GM13976 (cell line): ENCODE data around the gene OR4F6.

Source experiments
- DNase-seq: peaks from one replicate; pipeline ENCODE4 v3.0.0; 2012; ENCODE audit warnings: low spot score
- in situ Hi-C: fragments of 300-500 bp; cut with MboI; formaldehyde crosslinking; loops from one replicate; pipeline ENCODE4 v1.12.0; 2022; ENCODE audit warnings: low sequenced_read_pairs, mixed read lengths, inconsistent platforms; ENCODE audit not compliant: unreplicated experiment
- TF ChIP-seq, protein P1 (sequence below): IDR thresholded peaks from 2 replicates; pipeline ENCODE4 v1.5.1; 2012; ENCODE audit warnings: borderline replicate concordance, mild to moderate bottlenecking; ENCODE audit not compliant: insufficient read depth; ENCODE audit errors: extremely low read depth, missing control alignments, control extremely low read depth

Gene OR4F6

GRCh38 chr15:101801048-101801447 is 2.3 kb upstream of the OR4F6 start:
- no peak for DNase-seq
- TF ChIP-seq, protein P1, sequence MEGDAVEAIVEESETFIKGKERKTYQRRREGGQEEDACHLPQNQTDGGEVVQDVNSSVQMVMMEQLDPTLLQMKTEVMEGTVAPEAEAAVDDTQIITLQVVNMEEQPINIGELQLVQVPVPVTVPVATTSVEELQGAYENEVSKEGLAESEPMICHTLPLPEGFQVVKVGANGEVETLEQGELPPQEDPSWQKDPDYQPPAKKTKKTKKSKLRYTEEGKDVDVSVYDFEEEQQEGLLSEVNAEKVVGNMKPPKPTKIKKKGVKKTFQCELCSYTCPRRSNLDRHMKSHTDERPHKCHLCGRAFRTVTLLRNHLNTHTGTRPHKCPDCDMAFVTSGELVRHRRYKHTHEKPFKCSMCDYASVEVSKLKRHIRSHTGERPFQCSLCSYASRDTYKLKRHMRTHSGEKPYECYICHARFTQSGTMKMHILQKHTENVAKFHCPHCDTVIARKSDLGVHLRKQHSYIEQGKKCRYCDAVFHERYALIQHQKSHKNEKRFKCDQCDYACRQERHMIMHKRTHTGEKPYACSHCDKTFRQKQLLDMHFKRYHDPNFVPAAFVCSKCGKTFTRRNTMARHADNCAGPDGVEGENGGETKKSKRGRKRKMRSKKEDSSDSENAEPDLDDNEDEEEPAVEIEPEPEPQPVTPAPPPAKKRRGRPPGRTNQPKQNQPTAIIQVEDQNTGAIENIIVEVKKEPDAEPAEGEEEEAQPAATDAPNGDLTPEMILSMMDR = no peak
- in situ Hi-C loops = no loop called here

DNA sequence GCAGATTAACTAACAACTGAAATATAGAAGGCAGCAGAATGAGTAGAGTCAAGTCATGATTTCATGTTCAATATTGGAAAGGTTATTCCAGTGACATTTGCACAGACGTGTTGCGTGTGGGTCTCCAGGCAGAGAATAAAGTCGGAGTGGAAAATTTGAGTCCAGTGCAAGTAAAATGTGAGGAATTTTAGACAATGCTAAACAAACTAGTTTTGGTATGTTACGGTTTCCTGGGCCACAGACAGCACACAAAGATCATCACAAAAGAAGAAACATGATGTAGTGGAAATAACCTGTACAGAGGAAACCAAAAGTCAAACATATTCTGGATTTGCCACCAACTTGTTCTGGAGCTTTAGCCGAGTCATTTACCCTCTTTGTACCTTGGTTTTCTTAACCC is 367 bp downstream of the OR4F6 start:
- in situ Hi-C loops = no loop called here
- no peak for DNase-seq
- TF ChIP-seq, protein P1 = no peak

DNA sequence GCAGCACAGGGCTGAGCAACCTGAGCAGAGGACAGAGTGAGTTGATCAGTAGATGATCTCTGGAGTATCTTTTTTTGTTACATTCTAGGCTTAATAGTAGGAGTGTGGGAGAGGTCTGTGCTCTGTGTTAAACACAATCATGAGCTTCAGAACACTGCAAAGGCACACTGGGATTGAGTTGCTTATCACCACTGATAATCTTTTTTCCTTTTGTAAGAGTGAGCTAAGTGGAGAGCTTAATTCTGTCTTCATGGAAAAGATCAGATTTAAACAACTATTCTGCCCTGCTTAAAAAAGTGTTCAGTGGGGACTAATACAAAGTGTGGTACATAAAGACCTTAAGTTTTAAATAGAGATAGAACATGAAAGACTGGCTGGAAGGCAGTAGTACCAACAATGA is 1.1 kb downstream of the OR4F6 start:
- in situ Hi-C loops = no loop called here
- TF ChIP-seq, protein P1 = no peak

GRCh38 chr15:101804941-101805340 is 1.6 kb downstream of the OR4F6 start:
- TF ChIP-seq, protein P1 = no peak
- no peak for DNase-seq
- in situ Hi-C loops = no loop called here

More for the DNA sequence above, 1.1 kb downstream of the OR4F6 start:
- DNase-seq = no peak

GRCh38 chr15:101805605-101806345 is 2.5 kb downstream of the OR4F6 start:
- in situ Hi-C loops = no loop called here
- TF ChIP-seq, protein P1 = no peak
- no peak for DNase-seq

GRCh38 chr15:101807345-101807945 is 4.1 kb downstream of the OR4F6 start:
- TF ChIP-seq, protein P1 = no peak
- in situ Hi-C loops = no loop called here
- no peak for DNase-seq
